Measurements from ENCODE around the gene APOL1.

- no peak for TF ChIP-seq EZH2 (optimal IDR thresholded peaks at IDR 0.05; ENCODE audit: low read depth, low read length)
- no peak for TF ChIP-seq CTCF (IDR thresholded peaks at IDR 0.05; ENCODE audit: low read length)
These were observed 46.4 kb downstream of the APOL1 start for GRCh38 chr22:36299295-36299694.

All from MM.1S (cell line).